Activated T-helper 1 cell treated with Interleukin-2 at 50 U/mL for 16 hours (primary cell): ENCODE data around the gene TPD52L1.
"Not testable (repeated sequence)": the region's sequence is repeated elsewhere in the genome, so short reads cannot be mapped to it uniquely, and the experiment has no call there.

Experiments used
- DNase-seq: peaks from one replicate; pipeline ENCODE4 v3.0.0-alpha.2; 2020; ENCODE audit warnings: low read depth

The TPD52L1 gene

DNA sequence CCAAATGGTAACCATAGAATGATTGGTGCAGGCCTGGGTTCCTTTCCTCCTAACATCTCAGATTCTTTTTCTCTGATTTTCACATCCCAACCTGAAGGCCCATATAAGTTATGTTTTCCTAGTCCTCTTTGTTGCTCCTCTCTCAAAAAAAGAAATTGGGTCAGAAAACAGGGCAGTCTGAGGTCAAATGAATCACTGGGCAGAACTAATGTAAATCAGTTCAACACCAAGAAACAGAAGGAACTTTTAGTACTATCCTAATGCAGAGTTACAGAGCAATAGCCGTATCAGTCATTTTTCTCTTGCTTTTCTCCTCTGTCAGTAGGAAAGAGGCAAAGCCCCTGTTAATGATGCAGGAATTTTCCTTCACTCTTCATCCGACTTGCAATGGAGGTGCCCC lies 11.0 kb upstream of the TPD52L1 start:
- DNase-seq, result no peak

DNA sequence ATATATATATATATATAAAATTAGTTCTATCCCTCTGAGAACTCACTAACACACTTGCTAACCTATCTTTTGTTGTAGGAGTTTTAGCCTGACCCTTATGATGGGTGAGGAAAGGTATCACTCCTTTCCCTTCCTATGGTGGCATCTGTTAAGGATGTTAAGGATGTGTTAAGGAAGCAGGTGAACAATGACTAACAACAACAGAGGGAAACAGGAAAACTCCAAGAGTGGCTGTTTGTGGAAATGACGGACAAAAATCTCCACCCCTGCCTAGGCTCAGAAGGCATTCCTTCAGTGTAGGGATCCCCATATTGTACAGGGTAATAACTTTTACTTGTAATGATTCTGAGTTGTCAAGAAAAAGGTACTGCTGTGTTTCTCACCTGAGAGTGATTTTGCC lies 8.8 kb upstream of the TPD52L1 start:
- DNase-seq, result no peak

GRCh38 chr6:125149256-125150144 lies 4.1 kb upstream of the TPD52L1 start:
- no peak for DNase-seq

DNA sequence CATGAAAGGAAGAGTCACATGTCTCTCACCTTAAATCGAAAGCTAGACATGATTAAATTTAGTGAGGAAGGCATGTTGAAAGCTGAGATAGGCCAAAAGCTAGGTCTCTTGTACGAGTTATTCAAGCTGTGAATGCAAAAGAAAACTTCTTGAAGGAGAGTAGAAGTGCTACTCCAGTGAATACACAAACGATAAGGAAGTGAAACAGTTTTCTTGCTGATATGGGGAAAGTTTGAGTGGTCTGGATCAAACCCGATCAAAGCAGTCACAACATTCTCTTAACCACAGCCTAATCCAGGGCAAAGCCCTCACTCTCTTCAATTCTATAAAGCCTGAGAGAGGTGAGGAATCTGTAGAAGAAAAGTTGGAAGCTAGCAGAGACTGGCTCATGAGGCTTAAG lies 1.9 kb upstream of the TPD52L1 start:
- DNase-seq, result no peak

DNA sequence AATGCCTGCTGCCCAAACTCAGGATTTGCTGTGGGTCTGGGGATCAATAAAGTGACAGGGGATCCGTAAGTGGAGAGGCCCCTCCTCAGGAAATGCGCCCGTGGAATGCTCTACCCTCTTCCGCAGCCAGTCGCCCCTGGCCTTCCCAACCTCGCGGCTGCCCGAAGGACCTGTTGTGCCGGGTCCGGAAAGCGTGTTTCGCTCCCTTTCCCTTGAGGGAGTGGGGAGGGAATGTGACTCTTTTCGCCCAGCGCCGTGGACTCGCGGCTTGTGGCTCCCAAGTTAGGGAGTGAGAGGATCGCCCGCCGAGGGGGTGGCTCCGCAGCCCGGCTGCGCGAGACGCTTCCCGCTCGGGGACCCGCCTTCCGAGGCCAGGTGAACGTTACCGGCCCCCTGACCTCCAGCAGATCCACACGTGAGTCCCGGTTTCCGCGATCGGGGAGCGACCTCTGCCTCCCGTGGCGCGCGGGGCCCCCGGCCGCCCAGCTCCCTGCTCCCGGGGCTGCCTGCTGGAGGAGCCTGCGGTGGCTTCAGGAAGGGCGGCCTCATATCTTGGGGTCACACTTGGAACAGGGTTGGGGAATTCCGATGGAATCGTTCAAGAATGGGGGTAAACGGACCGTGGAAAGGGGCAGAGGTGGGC lies 666 bp downstream of the TPD52L1 start:
- no peak for DNase-seq

GRCh38 chr6:125154761-125155135 lies 1.2 kb downstream of the TPD52L1 start:
- no peak for DNase-seq

GRCh38 chr6:125155344-125155743 lies 1.8 kb downstream of the TPD52L1 start:
- DNase-seq, result no peak

- DNase-seq, result no peak
Measured at GRCh38 chr6:125156496-125156895, 2.9 kb downstream of the TPD52L1 start.

DNA sequence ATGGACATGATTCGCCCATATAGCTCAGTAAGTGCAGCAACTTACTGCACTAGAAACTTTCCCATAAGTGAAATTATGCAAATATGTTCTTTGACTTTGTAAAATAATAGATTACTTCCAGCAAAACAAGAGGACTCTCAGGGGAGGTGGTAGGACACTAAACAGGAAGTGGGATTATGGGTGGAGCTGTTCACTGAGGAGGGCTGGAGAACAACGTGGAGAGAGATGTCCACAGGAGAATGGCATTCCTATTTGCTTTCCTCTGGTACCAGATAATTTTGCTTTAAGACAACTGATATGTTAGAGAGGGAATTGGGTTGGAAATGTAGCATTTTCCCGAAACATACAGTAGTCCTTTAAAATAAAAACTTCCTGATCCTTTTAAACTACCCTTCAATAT lies 3.7 kb downstream of the TPD52L1 start:
- DNase-seq, result no peak

GRCh38 chr6:125157725-125158124 lies 4.2 kb downstream of the TPD52L1 start:
- DNase-seq, result no peak

DNA sequence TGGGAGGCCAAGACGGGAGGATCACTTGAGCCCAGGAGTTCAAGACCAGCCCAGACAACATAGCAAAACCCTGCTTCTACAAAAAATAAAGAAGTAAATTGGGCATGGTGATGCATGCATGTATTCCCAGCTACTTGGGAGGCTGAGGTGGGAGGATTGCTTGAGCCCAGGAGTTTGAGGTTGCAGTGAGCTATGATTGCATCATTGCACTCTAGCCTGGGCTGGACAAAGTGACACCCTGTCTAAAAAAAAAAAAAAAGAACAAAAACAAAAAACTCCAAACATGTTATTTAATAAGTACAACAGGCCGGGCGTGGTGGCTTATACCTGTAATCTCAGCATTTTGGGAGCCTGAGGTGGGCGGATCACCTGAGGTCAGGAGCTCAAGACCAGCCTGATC lies 9.8 kb downstream of the TPD52L1 start:
- not testable (repeated sequence) for DNase-seq

- no peak for DNase-seq
Measured at GRCh38 chr6:125163811-125164210, 10.2 kb downstream of the TPD52L1 start.

GRCh38 chr6:125164696-125165095 lies 11.1 kb downstream of the TPD52L1 start:
- DNase-seq, result no peak

DNA sequence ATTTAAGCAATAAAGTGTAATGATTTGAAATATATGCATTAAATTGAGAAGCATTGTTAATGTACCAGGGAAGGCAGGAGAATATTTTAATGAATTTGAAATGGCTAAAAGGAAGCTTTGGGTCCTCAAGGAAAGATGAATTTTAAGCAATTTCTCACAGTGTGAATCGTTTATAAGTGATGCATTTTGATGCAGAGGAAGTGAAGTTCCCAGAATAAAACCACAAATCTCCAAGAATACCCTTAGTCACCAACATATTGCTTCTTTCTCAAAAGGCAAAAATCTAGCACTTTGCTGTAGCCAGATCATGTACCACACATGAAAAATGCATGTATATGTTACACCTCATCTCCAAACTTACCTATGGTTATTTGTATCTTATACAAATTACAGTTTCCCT lies 11.7 kb downstream of the TPD52L1 start:
- no peak for DNase-seq

GRCh38 chr6:125165776-125166175 lies 12.2 kb downstream of the TPD52L1 start:
- no peak for DNase-seq

DNA sequence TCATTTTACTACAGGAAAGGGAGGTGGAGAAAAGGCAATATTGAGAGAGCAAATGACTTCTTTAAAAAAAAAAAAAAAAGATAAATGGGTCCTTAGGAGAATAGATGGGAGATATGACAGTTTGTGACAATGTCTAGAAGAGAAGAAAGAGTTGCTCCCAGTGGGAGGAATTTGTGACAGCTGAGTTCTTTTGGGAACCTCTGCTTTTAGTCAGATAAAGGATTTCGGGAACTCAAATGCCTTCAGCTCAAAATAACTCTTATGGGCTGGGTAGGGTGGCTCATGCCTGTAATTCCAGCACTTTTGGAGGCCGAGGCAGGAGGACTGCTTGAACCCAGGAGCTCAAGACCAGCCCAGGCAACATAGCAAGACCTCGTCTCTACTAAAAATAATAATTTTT lies 13.1 kb downstream of the TPD52L1 start:
- no peak for DNase-seq

DNA sequence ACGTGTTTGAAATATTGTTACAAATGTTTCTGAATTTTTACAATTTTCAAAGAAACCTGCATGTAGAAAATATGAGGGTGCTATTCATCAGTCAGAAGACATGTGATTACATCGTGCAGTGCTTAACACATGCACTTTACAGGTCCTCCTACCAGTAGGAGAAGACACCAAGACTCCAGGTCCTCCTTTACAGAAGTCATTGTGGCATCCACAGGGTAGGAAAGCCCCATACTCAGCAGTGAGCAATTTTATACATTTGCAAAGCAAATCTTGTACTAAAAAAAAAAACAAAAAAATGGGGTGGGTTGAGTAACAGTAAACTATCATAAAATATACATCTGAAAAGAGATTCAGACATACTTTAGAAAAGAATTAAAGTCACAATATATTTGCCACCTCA lies 14.0 kb downstream of the TPD52L1 start:
- DNase-seq, result no peak

DNA sequence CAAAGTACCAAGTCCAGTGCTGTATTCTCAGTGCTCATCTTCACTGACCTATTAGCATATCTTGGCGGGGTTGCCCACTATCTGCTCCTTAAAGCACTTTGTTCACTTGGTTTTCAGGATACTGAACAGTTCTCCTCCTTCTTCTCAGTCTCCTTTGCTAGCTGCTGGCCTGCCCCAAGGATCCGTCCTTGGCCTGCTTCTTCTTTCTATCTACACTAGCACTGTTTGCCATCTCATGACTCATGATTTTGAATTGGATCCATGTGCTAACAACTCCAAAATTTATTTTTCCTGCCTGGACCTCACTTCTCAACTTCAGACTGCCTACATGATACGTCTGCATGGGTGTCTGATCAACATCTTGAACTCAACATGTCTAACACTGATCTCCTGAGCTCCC lies 15.5 kb downstream of the TPD52L1 start:
- no peak for DNase-seq

DNA sequence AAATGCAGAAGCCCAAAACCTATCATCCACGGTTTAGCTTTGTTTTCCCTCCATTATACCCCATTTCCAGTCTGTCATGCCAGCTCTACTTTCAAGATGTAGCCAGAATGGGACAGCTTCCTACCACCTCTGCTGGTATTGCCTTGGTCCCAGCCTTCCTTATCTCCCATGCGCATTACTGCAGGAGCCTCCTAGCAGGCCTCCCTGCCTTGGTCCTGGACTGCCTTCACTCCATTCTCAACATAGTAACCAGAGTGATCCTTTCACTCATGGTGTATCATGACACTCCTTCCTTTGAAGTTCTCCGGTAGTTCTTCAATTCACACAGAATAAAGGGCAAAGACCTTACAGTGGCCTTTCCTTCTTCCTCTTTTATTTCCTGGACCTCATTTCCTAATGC lies 15.9 kb downstream of the TPD52L1 start:
- no peak for DNase-seq

GRCh38 chr6:125170376-125170775 lies 16.8 kb downstream of the TPD52L1 start:
- DNase-seq, result no peak

DNA sequence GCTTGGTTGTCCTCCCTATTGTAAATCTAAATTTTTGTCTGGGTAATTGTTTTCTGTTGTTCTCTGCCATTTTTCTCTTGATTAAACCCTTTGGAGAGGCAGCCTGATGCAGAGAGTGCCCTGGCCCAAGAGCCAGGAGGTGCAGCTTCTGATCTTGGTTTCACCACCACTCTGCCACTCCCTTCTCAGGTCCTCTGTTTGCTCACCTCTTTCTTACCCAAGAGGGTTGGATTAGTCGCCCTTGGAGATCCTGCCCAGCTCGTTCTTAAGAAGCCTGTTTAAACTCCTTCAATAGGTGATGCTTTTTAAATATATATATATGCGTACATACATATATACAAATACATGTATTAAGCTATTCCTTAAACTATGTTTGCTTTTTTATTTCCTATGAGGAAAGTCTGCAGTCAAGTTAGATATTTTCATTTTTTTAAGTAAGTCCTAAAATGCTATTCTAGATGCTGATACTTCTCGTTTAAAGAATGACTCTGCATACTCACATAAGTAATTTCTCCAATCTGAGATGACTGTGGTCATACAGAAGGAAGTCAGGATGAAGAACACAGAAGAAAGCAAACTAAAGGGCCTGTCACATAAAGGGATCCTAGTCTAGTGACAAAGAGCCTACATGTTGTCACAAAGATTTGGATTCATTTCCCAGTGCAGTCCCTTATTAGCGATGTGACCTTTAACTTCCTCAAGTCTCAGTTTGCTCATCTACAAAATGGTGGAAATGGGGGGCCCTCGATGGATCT lies 19.9 kb downstream of the TPD52L1 start:
- no peak for DNase-seq

DNA sequence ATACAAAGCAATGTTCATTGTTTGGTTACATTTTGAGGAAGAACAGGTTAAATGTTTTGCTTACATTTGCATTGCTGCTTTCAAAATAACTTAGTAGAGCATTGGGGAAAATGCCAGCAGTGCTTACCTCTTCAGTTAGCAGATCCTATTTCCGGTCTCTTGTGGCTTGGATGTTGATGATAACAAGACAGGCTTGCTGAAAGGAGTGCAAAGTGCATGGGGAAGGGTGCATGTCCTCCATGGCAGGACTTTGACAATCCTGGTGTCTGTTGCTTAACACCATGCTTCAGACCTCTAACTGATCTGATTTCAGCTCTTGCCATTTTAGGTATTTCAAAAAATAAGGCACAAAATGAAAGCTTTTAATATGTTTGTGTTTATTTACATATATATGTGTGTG lies 21.1 kb downstream of the TPD52L1 start:
- DNase-seq, result no peak

- no peak for DNase-seq
Measured at GRCh38 chr6:125175466-125176048, 22.0 kb downstream of the TPD52L1 start.
